ENCODE results near the gene HS3ST3A1.
A peak's percentile ranks its signal among the peaks of the same experiment; 100 is the strongest.

HS3ST3A1 gene

DNA sequence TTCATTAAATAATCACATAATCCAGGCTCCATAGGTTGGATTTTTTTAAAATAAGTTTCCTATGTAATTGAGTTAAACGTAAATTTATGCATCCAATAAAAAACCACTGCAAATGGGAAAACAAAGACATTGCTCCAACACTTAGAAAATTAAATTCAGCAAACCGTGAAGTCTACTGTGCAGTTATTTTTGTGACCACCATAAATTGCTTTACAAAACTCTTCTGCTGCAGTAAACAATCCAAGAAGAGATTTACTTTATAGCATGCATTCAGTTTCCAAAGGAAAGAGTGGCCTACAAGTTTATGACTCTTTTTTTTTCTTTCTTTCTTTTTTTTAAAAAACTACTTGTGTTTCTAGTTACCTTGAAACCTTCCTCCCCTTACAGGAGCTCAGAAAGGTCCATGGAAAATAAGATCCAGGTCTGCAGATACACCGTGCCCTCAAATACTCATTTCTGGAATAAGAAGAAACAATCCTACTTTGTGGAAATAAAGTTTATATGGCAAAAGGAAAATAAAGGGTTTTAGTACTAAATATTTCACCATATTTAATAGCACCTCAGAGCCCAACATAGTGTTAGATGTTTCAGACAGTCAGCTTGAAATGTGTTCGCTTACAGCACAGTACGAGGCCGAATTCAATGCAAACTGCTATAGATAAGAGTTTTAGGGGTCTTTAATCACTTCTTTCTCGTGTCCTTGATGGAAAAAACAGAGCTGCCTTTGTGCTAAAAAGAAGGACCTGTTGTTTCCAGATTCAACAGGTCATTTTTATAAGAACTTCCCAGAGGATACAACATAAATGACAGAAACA, 3.2 kb downstream of the HS3ST3A1 start:
- DNase-seq (ENCODE audit: low spot score), result no peak

DNA sequence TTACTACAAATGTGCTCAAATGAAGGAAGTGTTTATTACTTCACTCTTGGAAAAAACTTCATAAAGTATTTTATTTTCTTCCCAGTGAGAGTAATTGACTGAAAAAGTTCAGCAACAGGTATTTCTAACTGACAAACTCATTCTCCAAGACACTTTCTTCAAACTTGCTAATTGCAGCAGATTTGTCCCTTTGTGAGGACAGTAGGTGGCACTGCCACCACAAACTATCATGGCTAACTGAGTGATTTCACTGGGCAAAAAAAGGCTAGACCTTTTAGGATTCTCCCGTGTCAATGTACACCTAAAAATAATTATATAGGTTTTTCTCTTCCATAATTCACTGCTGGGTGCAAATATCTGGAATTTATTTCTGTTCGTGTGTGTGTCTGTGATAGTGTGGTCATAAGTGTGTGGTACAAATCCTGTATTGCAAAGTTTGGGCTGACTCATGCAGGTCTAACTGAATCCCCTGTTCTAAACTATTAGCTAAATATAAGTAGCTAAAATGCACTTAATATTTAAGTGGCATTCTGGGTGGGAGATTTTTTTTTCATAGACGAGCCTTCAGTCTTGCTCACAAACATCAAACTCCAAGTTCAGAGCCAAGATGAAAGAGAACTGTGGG, 3.9 kb downstream of the HS3ST3A1 start:
- DNase-seq (ENCODE audit: low spot score), result peak; percentile 39

DNA sequence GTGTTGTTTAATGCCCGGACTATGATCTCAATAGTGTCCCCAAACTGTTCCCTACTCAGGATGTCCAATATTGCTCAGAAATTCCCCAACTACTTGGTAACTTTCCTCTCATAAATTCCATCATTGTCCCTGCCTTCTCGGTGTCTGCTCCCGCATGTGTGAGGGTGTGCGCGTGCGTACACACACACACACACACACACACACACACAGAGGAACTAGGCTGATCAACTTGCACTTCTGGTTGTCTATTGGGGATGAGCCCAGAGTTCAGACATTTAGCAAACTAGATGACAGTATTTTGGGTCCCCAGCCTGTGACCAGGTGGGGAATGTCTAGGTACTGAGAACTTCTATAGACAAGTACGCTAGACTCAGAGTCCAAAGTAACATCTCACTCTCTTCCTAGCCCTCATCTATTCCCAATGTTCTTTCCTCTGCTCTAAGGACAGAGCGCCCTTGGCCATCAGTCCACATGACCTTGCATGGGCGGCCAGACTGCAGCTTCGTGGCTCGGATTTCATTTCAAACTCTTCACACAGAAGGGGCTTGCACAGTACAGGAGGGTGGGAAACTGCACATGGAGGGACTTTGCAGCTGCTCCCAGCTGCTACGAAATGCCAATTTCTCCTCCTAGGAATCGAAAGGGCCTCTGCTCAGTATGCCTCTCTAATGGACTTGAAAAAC, 5.3 kb downstream of the HS3ST3A1 start:
- no peak for DNase-seq (ENCODE audit: low spot score)

DNA sequence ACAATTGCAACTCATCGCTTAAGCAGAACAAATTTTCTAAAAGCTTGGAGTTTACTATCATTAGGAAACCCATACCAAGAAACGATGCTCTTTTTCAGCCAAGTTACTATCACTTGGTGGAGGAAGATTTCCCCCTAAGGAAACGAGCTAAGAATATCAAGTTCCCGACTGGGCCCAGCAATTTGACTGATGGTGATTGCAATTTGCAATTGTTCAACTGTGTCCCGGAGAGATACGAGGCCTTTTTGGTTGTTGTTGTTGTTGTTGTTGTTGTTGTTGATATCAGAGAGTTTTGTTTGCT, 6.2 kb downstream of the HS3ST3A1 start:
- no peak for DNase-seq (ENCODE audit: low spot score)

DNA sequence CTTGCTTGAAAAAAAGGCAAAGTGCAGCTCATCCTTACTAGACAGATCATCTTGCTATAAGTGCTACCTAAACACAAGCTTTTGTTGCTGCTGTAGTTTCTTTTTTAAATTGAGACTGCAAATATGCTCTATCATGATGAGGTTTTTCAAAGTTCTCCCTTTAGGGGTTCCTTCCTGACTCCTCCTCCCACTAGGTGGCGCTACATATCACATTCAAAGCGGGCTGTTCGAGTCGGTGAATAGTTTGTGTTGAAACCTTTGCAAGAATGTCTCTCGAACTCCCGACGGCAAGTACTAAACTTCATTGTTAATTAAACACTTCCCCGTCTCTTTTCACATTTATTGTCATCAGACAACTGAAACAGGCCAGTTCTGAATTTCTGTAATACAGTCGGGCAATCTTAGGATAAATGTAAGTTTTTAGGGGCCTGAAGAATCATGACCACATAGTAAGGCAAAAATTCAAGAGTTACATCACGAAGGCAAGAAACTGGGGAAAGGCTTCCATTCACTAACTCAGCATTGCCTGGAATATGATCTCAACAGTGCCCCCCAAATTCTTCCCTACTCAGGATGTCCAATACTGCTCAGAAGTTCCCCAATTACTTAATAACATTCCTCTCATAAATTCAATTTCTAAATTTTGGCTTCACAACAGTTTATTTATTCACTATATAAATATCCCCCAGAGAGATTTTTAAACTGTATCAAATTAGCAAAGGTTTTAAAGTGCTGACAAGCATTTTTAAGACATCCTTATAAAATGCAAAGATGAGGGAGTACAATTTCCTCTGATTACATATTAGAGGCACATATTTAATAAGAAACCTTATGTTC, 6.7 kb downstream of the HS3ST3A1 start:
- DNase-seq (ENCODE audit: low spot score), result peak; percentile 68

DNA sequence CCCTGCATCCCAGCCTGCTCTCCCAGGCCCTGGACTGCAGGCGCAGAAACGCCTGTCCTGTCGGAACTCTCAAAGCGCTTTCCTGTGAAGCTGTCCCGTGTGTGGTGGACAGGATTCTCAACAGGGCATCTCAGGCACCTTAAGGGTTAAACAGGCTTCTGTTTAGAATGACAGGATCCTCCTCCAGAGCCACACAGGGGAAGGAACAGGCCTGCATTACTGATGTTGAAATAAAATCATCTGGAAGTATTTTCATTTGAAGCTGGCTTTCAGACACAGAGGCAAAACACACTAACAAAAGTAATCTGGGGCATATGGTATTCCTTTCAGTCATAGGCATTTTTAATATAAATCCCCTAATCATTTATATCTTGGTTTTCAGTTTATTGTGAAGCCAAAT, 7.4 kb downstream of the HS3ST3A1 start:
- DNase-seq (ENCODE audit: low spot score), result no peak

DNA sequence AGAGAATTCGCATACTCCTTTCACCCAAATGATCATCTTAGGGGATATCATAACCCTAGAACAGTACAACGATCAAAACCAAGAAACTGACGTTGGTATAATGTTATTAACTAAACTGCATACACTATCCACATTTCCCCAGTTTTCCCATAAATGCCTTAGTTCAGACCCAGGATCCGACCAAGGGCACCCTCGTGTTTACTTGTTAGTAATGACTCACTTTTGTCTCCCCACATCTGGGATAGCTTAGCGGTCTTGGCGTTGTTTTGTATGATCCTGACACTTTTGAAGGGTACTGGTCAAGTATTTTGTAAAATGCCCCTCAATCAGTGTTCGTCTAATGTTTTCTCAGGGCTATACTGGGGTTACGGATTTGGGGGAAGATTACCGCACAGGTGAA, 8.0 kb downstream of the HS3ST3A1 start:
- no peak for DNase-seq (ENCODE audit: low spot score)

DNA sequence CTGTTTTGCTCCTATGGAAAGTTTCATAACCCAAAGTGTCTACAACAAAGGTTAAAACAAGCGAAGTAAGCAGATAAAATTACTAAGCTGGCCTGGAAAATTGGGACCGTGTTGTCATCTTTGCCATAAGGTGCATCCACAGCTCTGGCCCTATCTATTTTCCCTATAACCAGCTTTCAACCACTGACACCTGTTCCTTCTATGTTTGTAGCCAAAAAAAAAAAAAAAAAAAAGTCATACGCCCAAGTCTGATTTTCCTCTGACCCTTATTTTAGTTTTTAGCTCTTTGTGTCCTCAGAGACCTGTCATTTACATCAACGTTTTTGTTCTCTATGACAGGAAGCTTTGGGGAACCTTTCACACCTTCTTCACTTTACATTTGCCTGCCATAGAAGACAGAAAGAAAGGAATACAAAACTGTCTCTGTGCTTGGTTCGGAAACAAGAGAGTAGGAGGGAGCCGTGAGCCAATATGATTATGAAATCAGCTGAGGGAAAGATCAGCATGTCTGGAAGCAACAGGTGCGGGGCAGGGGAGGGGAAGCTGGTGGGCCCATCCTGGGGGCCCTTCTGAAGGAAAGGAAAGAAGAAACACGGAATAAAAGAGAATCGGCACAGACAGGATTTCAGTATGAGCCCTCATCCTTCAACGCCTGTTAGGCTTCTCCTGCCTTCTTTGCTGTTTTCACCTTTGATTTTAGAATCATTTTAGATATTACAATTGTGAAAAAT, 8.5 kb downstream of the HS3ST3A1 start:
- no peak for DNase-seq (ENCODE audit: low spot score)

DNA sequence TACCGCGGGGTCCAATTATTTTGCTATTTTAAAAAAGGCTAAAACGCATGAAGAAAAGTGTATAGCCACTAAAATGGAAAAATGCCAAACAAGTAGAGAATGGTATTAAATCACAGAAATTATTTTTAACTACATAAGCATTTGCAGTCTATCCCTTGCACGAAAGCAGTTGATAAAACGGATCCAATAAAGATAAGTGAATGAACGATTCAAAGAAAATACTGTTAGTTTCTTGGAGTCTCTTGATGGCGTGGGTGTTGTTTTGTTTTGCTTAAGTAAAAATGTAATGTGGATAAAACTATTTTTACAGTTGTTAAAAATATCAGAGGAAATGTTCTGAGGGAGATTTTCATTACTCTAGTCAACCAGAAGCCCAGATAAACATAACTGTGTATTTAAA, 9.3 kb downstream of the HS3ST3A1 start:
- DNase-seq (ENCODE audit: low spot score), result no peak

DNA sequence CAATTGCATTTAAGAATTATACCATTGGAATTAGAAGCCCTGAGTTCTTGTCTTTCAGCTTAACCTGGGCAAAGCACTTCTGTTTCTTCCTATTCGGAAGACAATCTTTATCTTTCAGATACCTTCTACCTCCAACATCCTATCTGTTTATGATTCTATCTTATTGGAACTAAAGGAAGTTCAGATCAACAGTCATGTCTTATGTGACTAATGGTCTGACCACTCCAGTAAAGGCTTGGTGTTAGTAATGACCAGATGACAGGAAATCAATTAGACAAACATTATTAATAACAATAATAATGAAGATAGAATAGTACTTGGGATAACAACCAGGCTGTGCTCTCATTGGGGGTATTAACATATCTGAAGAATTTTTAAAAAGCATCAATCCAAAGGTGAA, 11.3 kb downstream of the HS3ST3A1 start:
- DNase-seq (ENCODE audit: low spot score), result no peak

DNA sequence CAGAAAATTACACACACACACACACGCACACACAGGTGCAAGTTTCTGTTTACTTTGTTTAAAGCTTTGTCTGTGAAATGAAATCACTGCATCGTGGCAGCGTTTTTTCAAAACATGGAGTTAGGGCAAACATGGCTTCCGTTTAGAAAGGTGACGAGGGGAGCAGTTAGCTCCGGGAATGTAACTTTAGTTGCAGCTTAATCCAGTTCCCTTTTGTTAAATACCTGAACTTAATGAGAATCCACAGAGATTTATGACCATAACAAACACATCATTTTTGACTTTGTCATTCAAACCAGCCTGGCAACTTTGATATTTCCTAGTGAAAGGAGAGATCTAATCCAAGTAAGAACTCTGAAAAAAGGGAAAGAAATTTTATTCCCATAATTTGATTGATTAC, 12.1 kb downstream of the HS3ST3A1 start:
- no peak for DNase-seq (ENCODE audit: low spot score)

DNA sequence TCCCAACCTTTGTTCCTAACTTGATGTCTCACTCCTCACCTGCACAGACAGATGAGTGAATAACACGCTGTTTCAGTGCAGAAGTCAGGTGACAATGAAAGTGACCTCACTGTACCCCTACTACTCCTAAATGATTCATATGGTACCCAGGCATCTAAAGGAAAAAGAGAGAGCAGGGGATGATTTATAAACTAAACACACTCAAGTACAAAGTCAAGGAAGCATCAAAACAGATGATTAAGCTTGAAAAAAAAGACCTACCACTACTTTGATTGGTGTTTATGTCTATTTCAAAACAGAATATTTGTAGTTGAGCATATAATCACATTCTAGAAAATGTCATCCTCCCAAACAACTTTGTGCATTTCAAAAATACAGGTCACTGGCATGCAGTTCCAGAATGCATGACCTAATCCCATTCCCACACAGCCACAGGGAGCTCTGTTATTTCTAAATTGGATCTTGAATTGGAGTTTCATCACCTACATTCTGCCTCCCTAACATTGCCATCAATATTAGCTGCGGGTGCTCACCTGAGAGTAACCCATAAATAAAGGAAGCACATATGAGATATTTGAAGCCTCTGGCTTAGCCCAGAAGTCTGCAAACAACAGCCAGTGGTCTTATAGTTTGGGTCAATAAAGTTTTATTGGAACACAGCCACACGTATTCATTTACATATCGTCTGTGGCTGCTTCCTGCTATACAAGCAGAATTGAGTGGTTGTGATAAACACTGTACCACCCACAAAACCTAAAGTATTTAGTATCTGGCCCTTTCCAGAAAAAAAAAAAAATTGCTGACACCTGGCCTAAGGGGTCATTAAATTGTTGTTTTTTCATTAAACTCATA, 14.0 kb downstream of the HS3ST3A1 start:
- DNase-seq (ENCODE audit: low spot score), result no peak

DNA sequence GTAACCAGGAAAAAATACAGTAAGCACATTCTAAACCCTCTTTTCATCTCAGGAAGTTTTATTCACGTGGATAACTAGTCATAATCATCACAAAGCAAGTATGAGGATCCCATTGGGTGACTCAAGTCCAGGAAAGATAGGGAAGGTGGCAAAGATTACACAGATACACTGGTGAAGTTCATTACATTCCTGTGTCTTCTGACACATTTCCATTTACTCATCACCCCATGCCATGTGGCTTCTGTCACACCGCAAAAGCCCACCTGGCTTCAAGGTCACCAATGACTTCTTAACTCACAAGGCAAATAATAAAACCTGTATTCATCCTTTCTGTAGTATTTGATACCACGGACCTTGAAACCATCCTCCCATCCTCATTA, 17.0 kb downstream of the HS3ST3A1 start:
- DNase-seq (ENCODE audit: low spot score), result no peak

DNA sequence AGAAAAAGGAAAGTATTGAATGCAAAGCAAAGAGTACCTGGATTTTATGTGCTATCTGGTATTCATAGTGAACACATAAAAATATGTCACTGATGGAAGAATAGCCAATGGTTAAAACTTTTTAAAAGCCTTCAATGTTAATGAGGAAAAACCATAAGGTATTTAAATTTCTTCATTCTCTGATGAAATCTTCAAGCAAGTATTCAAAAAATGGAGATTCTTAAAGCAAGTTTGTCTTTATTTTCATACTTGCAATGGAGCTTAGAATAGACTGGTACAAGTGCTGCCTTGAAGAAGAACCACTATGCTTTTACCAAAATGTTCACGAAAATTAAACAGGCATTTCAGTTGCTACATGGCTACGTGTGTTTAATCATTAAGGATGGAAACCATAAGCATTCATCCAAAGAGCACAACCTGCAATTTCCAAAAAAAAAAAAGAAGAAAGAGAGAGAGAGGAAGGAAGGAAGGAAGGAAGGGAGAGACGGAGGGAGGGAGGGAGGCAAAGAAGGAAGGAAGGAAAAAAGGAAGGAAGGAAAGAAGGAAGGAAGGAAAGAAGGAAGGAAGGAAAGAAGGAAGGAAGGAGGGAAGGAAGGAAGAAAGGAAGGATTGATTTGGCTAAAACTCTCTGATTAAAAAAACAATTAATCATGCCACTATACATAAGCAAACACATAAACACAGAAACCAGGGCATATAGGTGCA, 17.6 kb downstream of the HS3ST3A1 start:
- no peak for DNase-seq (ENCODE audit: low spot score)

DNA sequence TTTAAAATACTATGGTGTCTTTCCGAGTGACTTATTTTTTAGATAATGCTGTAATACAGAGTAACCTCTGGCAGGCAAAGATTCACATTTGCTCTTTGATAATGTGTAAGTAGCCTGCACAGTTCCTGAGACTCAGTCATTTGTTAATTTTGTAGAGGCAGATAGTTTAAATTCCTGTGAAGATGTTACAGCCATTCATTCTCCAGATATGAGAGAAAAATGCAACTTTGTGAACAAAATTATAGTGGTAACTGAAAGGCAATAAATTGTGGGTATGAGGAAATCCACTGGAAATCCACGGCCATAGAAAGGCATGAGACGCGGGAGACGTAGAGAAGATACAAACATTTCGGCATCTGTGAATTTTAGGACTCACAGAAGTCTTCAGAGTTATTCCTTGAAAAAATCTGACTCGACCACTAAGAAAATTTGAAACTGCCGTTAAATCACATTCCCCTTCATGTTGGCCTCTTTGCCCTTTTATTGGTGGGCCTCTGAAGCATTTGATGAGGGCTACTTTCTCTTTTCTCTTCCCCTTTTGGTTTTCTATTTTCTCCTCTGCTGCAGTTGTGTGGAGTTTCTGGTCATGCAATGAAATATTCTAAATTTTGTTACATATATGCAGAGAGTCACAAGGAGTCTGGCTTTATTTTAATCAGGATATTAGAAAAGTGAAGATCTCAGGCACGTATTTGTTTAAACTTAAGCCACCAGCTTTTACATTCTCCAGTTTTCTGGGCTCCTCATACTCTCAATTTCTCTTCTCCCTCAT, 18.8 kb downstream of the HS3ST3A1 start:
- no peak for DNase-seq (ENCODE audit: low spot score)

DNA sequence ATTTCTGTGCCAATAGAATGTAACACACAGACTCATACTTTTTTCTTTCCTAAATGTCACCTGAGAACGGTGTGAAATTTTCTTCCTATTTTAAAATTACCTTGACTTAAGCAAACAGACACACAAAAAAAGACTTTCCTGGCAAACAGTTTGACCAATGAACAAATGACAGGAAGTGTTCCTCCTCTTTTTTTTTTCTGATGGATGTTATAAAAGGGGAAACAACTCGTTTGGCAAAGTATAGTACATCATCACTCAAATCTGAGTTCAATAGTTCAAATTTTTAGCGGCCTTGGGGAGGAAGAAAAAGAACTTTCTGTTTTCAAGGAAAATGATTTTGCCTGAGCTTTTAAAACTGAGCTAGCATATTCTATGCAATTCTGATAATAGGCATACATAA, 19.8 kb downstream of the HS3ST3A1 start:
- DNase-seq (ENCODE audit: low spot score), result no peak

DNA sequence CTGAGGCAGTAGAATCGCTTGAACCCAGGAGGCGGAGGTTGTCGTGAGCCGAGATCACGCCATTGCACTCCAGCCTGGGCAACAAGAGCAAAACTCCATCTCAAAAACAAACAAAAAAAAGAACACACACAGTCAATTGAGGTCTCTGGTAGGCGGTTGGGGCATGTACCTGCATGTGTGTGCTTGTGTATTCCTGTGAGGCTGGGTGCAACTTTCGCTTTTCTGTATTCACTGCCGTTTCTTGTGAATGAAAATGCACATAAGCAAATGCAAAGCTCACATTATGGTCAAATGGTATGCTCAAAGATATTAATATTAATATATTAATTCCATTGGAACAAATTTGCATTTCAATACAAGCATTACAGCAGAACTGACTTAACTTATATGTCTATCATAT, 20.9 kb downstream of the HS3ST3A1 start:
- no peak for DNase-seq (ENCODE audit: low spot score)

DNA sequence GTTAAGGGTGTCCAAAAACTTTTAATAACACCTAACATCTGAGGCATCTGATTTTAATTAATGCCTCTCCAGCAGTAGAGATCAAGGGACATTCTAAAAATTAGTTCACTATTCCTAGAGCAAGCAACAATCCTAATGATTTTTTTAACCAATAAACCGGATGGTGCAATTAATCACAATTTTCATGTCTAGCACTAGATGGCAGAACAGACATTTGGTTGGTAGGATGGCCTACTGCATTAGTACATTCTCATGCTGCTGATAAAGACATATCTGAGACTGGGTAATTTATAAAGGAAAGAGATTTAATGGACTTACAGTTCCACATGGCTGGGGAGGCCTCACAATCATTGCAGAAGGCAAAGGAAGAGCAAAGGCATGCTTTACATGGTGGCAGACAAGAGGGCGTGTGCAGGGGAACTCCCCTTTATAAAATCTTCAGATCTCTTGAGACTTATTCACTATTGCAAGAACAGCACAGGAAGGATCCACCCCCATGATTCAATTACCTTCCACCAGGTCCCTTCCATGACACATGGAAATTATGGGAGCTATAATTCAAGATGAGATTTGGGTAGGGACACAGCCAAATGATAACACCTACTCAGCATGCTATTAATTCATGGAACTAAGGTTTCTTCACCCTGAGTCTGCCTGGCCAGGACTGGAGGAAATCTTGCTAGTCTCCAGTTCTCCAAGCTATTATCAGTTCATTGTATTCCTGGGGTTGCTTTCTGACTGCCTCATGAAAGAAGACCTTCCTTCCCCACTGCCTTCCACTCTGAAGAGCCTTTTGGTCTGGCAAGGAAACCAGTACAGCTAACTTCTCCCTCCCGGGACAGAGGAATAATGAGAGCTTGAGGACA, 24.8 kb downstream of the HS3ST3A1 start:
- no peak for DNase-seq (ENCODE audit: low spot score)

Data from AG08396 (cell line).